GM23248 (cell line): ENCODE measurements around the gene GAB2.

Experiments used
- EZH2 ChIP-seq: fragments of 200-600 bp; sonication (generic); IDR thresholded peaks from 2 replicates; pipeline ENCODE4 v1.6.1; 2018; ENCODE audit warnings: antibody characterized with exemption, mild to moderate bottlenecking; ENCODE audit not compliant: insufficient read depth, poor library complexity, severe bottlenecking
- EZH2phosphoT487 ChIP-seq: fragments of 200-600 bp; sonication (generic); IDR thresholded peaks from 2 replicates; pipeline ENCODE4 v1.6.1; 2018; ENCODE audit warnings: antibody characterized with exemption, moderate library complexity, mild to moderate bottlenecking, low read depth; ENCODE audit not compliant: insufficient read depth

- TF ChIP-seq EZH2phosphoT487 (no peak), EZH2 (no peak)
Measured at GRCh38 chr11:78414321-78415051, 3.1 kb downstream of the GAB2 start.
